CD4-positive, alpha-beta T cell treated with Interleukin-4 for 1 hour (primary cell): ENCODE data around the gene RAB31.
"Not testable (repeated sequence)": the region's sequence is repeated elsewhere in the genome, so short reads cannot be mapped to it uniquely, and the experiment has no call there.

ENCODE experiments used
- DNase-seq, 2 donors: peaks; one replicate each; pipeline ENCODE4 v3.0.0-alpha.2; 2020 to 2022

Gene RAB31, protein sequence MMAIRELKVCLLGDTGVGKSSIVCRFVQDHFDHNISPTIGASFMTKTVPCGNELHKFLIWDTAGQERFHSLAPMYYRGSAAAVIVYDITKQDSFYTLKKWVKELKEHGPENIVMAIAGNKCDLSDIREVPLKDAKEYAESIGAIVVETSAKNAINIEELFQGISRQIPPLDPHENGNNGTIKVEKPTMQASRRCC

DNA sequence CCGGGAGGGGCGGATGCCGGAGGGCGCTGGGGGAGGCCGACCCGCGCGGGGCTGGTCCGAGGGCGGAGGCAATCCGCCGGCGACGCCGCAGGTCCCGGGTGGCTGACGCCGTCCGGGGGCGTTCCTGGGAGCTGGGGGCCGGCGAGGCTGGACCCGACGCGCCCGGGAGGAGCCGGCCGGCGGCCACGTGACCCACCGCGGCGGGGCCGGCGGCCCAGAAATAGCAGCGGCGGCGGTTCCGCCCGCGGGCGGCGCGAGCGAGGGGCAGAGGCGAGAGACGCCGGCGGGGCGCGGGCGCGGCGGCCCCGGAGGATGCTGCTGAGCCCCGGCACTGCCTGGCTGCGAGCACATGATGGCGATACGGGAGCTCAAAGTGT lies at the start of gene RAB31:
Gene RAB31 (plus strand): TSS at position 245 of the 377 bp plus-strand sequence. CDS start 105 bp downstream, at position 350.
- peak; percentile 9 to 69 for DNase-seq

DNA sequence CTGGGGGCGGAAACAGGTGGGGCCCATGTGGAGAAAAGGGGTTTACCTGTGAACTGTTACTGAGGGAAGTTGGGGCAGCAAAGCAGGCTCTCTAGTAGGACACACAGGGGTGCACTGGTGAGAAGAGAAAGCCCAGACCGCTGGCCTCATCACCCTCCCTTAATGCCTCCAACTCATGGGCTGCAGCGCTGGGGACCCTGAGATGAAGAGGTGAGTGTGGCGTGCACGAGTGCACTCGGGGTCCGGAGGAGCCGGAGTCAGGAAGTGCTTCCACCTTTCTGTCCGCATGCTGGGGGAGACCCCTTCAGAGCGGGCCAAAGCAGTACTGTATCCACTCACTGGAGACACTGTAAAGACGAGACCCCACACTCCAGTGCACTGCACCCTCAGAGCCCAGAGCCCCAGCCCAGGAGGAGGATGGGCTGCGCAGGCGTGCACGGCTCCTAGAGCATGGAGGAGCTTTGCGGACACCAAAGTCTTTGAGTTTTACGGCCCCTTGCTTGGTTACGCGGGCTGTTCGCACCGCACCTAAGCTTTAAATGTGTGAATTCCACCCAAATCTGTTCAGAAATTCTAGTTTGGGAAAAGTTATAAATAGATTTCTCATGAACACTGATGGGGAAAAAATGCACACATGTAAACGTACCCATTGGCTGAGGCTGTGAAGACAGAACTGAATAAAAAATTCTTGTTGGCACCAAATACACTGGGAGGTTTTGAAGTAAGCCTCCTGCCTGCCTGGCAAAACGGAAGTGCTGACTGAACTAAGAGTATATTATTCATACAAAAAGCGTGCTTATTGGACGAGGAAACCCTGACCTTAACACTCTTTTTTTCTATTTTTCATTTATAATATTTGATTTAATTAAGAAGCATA lies 48.4 kb upstream of the RAB31 start:
- DNase-seq: no peak

DNA sequence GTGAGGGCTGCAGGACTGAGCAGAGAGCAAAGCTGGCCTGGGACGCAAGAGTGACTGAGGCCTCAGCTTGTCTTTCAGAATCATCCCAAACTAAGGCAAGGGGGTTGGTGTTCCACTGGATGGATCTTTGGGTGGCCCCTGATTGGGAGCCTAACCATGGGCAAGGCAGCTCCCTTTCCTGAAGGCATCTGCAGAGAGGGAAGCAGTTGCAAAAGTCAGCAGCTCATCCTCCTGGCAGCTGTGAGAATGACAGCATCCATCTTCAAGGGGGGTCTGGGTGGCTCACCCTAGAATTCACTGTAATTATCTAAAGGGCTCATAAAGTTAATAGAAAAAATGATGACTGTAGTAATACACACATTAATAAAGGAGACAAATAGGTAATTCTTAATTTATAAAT lies 46.5 kb upstream of the RAB31 start:
- no peak for DNase-seq

DNA sequence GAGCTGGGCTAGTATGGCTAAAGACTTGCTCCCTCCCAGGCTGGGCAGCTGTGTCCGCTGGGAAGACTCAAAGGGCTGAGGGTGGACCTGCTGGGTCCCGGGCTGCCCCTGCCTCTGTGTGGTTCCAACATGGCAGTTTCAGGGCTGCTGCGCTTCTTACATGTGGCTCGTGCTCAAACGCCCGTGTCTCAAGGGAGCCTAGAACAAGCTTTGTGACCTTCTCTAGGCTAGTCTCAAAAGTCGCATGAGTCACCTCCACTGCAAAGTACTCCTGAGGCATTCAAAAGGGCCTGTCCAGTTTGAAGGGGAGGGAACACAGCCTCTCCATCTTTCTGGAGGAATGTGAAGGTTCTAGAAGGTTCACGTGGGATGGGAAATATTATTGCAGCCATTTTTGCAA lies 44.7 kb upstream of the RAB31 start:
- no peak for DNase-seq

DNA sequence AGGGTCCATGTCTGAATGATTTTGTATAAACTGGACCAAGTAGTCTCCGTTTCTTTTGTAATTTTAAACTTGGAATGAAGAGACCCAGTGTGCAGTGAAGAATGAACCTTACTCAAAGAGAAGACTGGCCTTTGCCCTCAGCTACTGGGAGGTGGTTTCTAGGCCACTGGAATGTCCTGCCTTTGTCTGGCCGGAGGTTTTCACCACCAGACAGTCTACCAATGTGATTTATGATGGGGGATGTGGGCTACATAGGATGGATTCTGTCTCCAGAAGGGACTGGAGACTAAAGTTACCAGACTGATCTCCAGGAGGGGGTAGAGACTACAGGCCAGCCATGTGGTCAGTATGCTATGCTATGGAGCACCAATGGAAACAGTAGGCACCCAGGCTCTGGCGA lies 42.8 kb upstream of the RAB31 start:
- DNase-seq: no peak

DNA sequence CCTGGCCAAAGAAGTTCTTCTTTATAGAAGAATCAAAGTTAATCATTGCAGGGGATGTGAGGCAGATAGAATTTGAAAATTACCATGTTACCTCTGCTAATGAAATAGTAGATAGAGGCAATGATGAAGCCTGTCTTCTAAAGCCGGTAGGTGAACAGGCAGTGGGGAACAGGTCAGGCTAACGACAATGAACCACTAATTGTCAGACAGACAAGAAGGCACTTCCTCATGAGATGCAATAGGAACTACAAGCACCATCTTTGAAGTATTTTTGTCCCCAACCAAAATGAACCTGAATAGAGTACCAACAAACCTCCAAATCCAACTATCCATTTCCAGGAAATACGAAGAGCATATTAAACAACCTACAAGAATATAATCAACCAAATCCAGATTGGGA lies 41.6 kb upstream of the RAB31 start:
- DNase-seq: no peak

DNA sequence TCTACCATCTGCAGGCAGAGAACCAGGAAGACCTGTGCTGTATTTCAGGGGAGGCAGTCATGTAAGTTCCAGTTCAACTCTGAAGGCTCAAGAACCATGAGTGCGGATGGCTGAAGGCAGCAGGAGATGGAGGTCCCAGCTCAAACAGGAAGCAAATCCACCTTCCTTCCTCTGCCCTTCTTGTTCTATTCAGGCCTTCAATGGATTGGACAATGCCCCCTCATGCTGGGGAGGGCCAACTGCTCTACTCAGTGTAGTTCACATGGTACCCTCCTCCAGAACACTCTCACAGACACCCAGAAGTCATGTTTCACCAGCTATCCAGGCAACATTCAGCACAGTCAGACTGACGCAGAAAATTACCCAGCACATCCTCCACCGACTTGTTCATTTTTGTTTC lies 39.1 kb upstream of the RAB31 start:
- no peak for DNase-seq

DNA sequence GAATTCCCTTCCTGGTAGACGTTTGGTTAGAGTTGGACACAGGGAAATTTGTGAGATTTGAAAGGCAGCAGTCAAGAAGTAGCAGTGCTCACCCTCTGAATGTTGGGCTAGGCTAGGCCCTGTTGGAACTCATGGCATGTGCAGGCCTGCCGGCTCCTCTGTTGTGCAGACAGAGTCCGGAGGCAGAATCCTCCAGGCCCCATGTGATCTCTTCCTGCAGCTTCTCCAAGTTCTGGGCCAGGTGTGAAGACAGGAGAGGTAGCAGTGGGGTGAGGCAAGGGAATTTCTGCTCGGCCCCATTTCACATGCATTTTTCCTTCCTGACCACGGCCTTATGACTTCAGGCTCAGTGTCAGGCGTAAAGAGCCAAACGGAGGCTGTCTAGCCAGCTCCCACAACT lies 36.9 kb upstream of the RAB31 start:
- DNase-seq: no peak

DNA sequence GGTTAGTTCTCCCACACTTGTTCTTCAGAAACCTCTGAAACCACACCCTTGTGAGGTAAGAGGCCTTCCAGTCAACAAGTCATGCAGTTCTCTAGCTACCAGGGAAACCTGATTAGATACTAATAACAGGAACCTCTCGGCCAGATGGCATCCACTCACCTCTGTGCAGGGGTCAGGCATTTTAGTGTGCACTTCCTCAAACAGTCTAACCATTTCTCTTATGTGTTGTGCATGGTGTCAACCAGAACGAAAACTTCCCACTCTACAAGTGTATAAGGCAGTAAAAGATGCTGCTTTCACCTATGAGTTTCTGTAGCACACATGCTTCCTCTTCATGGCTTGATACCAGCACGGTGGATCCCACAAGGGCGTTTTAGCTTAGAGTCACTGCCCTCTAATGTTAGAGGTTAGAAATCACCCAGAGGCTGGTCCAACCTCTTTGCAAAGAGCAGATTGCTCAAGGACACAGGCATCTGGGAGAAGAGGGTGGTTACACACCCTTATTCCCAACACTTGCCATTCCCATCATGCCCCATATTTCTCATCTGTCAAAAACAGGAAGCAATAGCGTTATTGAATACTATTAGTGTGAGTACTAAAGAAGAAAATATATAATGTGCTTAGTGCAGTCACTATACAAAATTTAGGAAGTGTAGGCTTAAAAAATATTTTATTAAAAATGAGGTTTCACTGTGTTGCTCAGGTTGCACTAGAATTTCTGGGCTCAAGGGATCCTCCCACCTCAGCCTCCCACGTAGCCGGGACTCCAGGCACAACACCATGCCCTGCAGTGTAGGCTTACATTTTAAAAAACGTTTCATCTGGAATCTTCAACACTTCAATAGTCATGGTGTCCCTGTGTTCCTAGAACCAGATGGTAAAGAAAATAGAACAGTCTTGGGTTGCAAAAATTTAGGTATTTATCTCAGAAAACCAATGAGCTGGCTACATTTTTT lies 34.5 kb upstream of the RAB31 start:
- DNase-seq: peak; percentile 49 to 87

DNA sequence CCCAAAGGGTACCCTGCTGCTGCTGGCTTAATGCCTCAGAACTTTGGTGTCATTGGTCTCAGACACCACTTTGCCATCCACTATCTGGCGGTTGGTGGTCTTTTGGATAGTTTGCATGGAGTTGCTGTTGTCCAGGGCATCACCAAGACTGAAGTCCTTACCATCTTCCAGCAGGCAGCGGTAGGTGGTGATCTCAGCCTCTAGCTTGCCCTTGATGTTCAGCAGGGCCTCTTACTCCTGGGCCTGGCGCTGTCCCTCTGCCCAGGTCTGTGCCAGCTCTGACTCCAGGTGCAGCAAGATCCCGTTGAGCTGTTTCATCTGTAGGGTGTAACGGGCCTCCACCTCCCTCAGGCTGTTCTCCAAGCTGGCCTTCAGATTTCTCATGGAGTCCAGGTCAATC lies 29.9 kb upstream of the RAB31 start:
- DNase-seq: not testable (repeated sequence)

DNA sequence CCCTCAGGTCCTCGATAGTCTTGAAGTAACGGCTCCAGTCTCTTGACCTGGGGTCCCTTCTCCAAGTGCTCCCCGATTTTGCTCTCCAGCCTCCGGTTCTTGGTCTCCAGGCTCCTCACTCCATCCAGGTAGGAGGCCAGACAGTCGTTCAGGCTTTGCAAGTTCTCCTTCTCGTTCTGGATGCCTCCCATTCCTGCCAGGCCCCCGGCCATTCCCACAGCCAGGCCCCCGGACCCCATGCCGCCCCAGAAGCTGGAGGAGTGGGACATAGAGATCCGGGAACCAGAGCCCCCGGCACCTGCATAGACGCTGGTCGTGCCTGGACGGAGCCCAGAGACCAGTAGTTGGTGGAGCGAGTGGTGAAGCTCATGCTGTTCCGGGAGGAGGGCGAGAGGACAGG lies 29.0 kb upstream of the RAB31 start:
- DNase-seq: no peak

DNA sequence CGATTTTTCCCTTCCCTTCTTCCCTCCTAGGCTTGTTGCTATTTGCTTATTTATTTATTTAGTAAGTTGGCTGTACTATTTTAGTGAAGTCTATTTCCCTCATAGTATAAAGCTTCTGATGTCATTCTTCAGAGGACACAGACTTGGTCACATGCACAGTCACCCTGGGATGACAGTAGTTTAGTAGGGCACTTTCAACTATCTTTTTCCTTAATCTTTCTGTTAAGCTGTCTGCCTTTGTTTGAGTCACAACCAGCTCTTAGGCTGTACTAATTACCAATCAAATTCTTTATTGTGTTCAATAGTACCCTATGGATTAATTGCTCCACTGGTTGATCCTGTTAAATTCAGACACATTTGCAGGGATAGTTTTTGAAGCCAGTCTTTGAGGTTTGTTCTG lies 26.9 kb upstream of the RAB31 start:
- DNase-seq: no peak

DNA sequence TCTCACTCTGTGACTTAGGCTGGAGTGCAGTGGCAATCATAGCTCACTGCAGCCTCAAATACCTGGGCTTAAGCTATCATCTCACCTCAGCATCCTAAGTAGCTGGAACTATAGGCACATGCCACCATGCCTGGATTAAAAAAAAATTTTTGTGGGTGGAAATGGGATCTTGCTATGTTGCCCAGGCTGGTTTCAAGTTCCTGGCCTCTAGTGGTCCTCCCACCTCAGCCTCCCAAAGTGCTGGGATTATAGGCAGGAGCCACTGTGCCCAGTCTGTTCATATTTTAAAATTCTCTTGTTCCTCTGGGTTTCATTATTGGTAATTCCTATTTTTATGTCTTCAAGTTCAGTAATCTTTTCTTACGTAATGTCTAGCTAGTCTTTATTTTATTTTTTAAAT lies 25.5 kb upstream of the RAB31 start:
- no peak for DNase-seq

DNA sequence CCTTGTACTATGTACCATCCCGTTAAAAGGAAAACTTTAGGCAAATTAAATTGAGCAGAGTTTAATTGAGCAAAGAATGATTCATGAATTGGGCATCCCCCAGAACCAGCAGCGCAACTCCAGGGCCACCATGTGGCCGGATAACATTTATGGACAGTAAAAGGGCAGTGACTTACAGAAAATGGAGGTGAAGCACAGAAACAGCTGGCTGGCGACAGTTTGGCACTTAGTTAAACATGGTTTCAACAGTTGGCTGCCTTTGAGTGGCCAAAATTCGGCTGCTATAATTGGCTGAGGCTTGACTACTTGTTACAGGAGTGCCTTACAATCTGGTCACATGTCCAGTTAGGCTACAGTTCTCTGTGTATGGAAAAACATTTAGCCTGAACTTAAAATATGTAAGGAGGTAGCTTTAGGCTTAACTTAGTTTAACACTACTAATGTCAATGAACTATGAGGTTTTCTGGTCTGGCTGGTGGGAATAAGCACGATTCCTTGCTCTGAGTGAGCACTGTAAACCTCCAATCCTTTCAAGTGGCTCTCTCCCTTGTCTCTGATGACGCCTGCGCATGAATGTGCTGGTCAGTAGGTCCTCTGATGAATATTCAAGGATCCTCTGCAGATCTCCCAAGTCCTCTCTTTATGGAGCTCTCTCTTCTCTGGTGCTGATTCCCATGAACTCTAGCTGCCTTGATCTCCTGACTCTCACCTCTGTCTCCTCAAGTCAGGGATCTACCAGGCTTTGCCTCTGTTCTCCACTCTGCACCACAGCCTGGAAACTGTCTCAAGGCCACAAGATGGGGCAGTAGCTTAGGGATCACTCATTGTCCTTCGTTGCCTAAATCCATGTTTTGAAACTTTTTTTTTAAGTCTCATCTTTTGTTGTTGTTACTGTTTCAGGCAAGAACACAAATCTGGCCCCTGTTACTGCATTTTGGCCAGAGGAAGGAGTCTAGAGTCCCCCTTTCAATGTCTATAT lies 24.4 kb upstream of the RAB31 start:
- DNase-seq: no peak

DNA sequence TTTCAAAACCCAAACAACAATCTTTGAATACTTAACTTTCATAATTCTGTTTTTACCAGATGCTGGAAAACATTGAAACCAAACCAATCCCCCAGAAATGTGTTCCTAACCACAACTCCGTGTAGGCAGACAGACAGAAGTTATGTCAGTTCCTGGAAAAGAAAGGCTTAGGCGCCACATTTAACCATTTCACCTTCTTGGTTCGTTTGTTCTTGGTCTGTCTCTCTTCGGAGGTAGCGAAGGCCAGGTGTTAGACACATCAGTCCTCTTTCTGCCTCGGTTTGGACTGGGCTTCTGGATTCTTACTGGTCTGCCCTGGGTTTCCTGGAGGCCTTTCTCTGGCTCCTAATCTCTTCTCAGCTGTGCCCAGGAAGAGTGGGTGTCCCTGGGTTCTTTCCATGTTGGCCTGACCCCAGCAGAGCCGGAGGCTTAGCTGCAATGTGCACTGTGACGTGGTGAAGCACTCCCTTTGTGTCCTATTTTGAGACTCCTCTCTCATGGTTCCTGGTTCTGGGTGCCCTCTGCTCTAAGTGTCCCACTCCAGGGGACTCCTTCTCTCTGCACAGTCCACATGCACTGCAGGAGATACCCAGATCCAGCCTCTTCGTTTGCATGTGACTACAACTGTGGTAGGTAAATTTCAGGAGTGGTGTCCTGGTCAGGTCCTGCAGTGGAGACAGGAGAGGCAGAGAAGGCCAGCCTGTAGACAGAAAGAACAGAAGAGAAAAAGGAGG lies 23.1 kb upstream of the RAB31 start:
- DNase-seq: no peak

DNA sequence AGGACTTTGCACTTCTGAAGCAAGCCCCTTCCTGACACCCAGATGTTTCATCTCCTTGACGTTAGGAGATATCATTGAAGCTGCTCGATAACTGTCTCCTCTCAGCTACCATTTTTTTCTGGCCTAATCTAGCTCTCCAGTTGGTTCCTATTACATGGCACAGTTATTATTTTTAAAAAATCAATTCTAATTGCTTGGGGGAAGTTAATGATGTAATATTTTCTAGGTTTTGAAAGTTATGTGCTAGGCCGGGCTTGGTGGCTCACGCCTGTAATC lies 22.5 kb upstream of the RAB31 start:
- no peak for DNase-seq

DNA sequence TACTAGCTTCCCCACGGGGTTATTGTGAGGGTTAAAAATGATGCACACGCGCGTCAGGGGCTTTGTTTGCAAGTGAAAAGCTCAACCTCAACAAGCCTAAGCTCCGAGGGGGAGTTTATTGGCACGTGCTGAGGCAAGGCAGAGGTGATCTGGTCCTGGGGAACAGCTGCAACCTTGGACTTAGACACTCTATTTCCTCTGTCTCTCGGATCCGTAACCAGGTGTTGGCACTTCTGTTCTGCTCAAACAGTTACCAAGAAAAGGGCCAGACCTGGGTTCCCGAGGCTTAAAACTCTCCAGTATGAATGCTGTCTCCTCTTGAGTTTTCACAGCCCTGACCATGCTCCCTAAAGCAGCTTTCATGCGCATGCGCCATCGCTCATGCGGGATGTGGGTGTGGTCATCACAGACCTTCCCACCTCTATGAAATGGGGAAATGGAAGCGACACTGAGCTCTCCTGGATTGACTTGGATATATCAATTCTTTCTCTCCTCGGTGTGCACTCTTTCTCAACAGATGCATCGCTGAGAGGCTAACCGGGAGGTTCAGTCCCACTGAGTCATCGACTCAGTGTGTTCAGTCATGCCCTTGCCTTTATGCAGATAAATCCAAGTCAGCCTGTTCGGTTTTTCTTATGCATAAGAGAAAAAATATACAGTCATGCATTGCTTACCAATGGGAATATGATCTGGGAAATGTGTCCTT lies 19.9 kb upstream of the RAB31 start:
- no peak for DNase-seq

DNA sequence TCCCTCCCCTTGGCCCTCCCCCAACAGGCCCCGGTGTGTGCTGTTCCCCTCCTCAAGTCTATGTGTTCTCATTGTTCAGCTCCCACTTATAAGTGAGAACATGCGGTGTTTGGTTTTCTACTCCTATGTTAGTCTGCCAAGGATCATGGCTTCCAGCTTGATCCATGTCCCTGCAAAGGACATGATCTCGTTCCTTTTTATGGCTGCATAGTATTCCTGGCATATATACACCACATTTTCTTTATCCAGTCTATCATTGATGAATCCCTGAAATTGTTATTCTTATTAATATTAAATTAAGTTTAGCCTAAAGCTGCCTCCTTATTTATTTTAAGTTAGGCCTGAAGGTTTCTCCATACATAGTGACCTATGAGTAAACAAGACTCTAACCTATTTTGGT lies 18.8 kb upstream of the RAB31 start:
- no peak for DNase-seq

DNA sequence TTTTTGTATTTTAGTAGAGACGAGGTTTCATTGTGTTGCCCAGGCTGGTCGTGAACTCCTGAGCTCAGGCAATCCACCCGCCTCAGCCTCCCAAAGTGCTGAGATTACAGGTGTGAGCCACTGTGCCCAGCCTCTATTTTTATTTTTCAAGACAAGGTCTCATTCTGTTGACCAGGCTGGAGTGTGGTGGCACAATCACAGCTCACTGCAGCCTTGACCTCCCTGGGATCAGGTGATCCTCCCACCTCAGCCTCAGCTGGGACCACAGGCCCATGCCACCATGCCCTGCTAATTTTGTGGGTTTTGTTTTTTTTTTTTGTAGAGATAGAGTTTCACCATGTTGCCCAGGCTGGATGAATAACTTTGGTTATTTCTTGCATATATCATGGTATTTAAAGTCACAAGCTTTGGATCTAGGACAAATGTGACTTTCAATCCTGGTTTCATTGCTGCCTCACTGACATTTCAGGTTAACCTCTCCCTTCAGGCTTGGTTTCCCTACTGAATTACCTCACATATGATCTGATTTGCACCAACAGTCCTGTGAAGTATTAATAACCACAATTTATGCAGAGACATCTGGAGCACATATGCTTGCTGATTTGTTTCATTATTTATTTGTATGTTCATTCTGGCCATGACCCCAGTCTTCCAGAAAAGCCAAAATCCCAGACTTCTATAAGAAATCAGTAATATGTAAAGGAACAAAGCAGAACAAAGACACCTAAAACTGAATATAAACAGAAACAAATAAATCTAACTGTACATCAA lies 17.5 kb upstream of the RAB31 start:
- no peak for DNase-seq

DNA sequence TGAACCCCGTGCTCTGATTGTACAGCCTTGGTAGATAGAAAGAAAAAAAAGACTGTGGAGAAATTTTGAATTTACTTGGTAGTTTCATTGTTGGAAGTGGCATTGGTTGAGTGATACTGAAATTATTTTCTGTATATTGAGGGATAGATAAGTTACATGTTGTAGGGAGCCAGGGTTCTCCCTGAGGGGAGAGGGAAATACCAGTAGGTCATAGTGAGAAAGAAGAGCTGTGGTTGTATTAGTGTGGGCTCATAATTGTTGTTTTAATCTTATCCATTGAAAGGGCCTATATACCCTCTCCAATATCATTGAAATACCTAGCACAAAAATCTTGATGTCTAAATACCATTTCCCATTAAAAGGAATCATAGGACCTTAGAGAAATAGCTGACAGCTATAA lies 16.9 kb upstream of the RAB31 start:
- DNase-seq: no peak
